ENCODE results near the gene RAB39A. TPM values are rescaled to one million over a fixed set of nuclear protein-coding genes. Genes with fewer than 3 reads are reported as not detected.

RAB39A gene
- total RNA-seq, 1 donor from 2014 or later: 47.7 TPM

Other genes with a start within 250 kb of the RAB39A start
- 8.3 TPM for gene SLN, start 216.4 kb upstream of the RAB39A start, total RNA-seq
- 22.6 TPM for gene SLC35F2, start 69.7 kb upstream of the RAB39A start, total RNA-seq
- 119 TPM for gene CUL5, start 80.5 kb downstream of the RAB39A start, total RNA-seq
- gene ACAT1, start 193.1 kb downstream of the RAB39A start, total RNA-seq: 110 TPM

Measured in occipital lobe (tissue), 1 donor.